A673 (cell line): ENCODE data around the gene GRIA1.

Source experiments
- EZH2 ChIP-seq: fragments of 200-600 bp; sonication (generic); IDR thresholded peaks from 2 replicates; pipeline ENCODE4 v1.6.1; 2017; ENCODE audit warnings: borderline replicate concordance, low read depth, mild to moderate bottlenecking, mixed read lengths, antibody characterized with exemption, low read length; ENCODE audit not compliant: poor library complexity, severe bottlenecking
- TF ChIP-seq, protein P1 (sequence below): fragments of 300-800, 200-600 bp; sonication (generic); conservative IDR thresholded peaks from 2 replicates; pipeline ENCODE4 v1.5.1; 2017; ENCODE audit warnings: low read depth, mild to moderate bottlenecking, antibody characterized with exemption, low read length, moderate library complexity, mixed read lengths

DNA sequence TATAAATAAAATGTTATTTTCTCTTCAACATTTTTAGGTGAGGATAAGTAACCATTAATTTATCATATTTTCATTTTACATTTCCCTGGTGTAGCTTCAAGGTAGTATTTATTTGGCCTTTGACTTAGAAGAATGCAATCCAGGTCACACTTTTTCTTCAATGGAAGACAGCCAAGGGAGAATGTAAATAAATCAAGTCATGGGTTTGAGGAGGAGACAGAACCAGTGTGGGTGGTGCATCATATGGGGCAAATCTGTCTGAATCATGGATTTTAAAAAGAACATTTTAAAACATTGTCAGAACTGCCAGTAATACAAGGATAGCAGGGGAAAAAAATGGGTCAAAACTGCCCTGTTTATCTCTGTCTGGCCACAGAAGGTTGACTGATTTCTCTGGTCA is 318.7 kb downstream of the GRIA1 start:
- TF ChIP-seq, protein P1, sequence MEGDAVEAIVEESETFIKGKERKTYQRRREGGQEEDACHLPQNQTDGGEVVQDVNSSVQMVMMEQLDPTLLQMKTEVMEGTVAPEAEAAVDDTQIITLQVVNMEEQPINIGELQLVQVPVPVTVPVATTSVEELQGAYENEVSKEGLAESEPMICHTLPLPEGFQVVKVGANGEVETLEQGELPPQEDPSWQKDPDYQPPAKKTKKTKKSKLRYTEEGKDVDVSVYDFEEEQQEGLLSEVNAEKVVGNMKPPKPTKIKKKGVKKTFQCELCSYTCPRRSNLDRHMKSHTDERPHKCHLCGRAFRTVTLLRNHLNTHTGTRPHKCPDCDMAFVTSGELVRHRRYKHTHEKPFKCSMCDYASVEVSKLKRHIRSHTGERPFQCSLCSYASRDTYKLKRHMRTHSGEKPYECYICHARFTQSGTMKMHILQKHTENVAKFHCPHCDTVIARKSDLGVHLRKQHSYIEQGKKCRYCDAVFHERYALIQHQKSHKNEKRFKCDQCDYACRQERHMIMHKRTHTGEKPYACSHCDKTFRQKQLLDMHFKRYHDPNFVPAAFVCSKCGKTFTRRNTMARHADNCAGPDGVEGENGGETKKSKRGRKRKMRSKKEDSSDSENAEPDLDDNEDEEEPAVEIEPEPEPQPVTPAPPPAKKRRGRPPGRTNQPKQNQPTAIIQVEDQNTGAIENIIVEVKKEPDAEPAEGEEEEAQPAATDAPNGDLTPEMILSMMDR = no peak
- TF ChIP-seq EZH2 = no peak
